H9 (cell line): ENCODE measurements around the gene ZNRF3. TPM values are rescaled to one million over a fixed set of nuclear protein-coding genes. Genes with fewer than 3 reads are reported as not detected.

ENCODE experiments used
- DNase-seq: peaks from one replicate; pipeline ENCODE4 v3.0.0-alpha.2; 2017
- H2AFZ ChIP-seq: one replicate; pipeline ENCODE4 v1.6.1; 2013; ENCODE audit warnings: mild to moderate bottlenecking, low read length, control low read depth, moderate library complexity
- H2AK5ac ChIP-seq: 2 replicates; pipeline ENCODE4 v1.6.1; 2013; ENCODE audit warnings: low read length, control low read depth, mixed read lengths; ENCODE audit not compliant: insufficient read length
- H2BK120ac ChIP-seq: one replicate; pipeline ENCODE4 v1.6.1; 2013; ENCODE audit warnings: low read depth, mild to moderate bottlenecking, low read length, control low read depth, inconsistent platforms; ENCODE audit not compliant: poor library complexity, severe bottlenecking
- H2BK12ac ChIP-seq: 2 replicates; pipeline ENCODE4 v1.6.1; 2013; ENCODE audit warnings: low read length, control low read depth, mixed read lengths, low read depth; ENCODE audit not compliant: insufficient read length
- H2BK15ac ChIP-seq: 2 replicates; pipeline ENCODE4 v1.6.1; 2013; ENCODE audit warnings: low read depth, low read length, control low read depth
- H2BK20ac ChIP-seq: one replicate; pipeline ENCODE4 v1.6.1; 2013; ENCODE audit warnings: low read depth, mild to moderate bottlenecking, low read length, control low read depth, inconsistent platforms; ENCODE audit not compliant: poor library complexity, severe bottlenecking
- H2BK5ac ChIP-seq: 2 replicates; pipeline ENCODE4 v1.6.1; 2013; ENCODE audit warnings: low read length, control low read depth, mixed read lengths; ENCODE audit not compliant: insufficient read length
- H3K14ac ChIP-seq: 2 replicates; pipeline ENCODE4 v1.6.1; 2013; ENCODE audit warnings: low read length, control low read depth; ENCODE audit not compliant: insufficient read depth
- H3K18ac ChIP-seq: 2 replicates; pipeline ENCODE4 v1.6.1; 2013; ENCODE audit warnings: low read depth, mild to moderate bottlenecking, mixed read lengths, low read length, control low read depth; ENCODE audit not compliant: insufficient read length
- H3K23ac ChIP-seq: 2 replicates; pipeline ENCODE4 v1.6.1; 2013; ENCODE audit warnings: low read length, control low read depth, mixed read lengths, low read depth; ENCODE audit not compliant: insufficient read length
- H3K23me2 ChIP-seq: 2 replicates; pipeline ENCODE4 v1.6.1; 2013; ENCODE audit warnings: low read depth, mild to moderate bottlenecking, mixed read lengths, low read length, control low read depth; ENCODE audit not compliant: insufficient read length, poor library complexity, severe bottlenecking
- H3K27ac ChIP-seq: 2 replicates; pipeline ENCODE4 v1.5.1; 2013; ENCODE audit warnings: low read length, control low read depth, mixed read lengths, low read depth; ENCODE audit not compliant: insufficient read length
- H3K27me3 ChIP-seq: 2 replicates; pipeline ENCODE4 v1.6.1; 2013; ENCODE audit warnings: low read length, control low read depth, inconsistent platforms; ENCODE audit not compliant: insufficient read depth
- H3K4ac ChIP-seq: 2 replicates; pipeline ENCODE4 v1.6.1; 2013; ENCODE audit warnings: low read depth, mild to moderate bottlenecking, control low read depth, inconsistent platforms, low read length, moderate library complexity
- H3K4me1 ChIP-seq: 2 replicates; pipeline ENCODE4 v1.6.1; 2013; ENCODE audit warnings: low read length, control low read depth, inconsistent platforms; ENCODE audit not compliant: insufficient read depth
- H3K4me2 ChIP-seq: 2 replicates; pipeline ENCODE4 v1.6.1; 2013; ENCODE audit warnings: low read length, control low read depth, mixed read lengths; ENCODE audit not compliant: insufficient read length, insufficient read depth
- H3K56ac ChIP-seq: 2 replicates; pipeline ENCODE4 v1.6.1; 2013; ENCODE audit warnings: low read depth, mild to moderate bottlenecking, mixed read lengths, low read length, control low read depth; ENCODE audit not compliant: insufficient read length
- H3K79me1 ChIP-seq: 2 replicates; pipeline ENCODE4 v1.6.1; 2013; ENCODE audit warnings: low read depth, mild to moderate bottlenecking, moderate library complexity, low read length, control low read depth, inconsistent platforms; ENCODE audit not compliant: insufficient read depth, poor library complexity, severe bottlenecking
- H3K79me2 ChIP-seq: 2 replicates; pipeline ENCODE4 v1.6.1; 2013; ENCODE audit warnings: low read length, control low read depth, inconsistent platforms; ENCODE audit not compliant: insufficient read depth
- H3K9ac ChIP-seq: 2 replicates; pipeline ENCODE4 v1.6.1; 2013; ENCODE audit warnings: low read length, control low read depth, mixed read lengths; ENCODE audit not compliant: insufficient read length; ENCODE audit errors: extremely low read depth
- H3K9me3 ChIP-seq: one replicate; pipeline ENCODE4 v1.6.1; 2013; ENCODE audit warnings: low read depth, low read length, inconsistent platforms; ENCODE audit not compliant: control insufficient read depth
- H3T11ph ChIP-seq: one replicate; pipeline ENCODE4 v1.6.1; 2013; ENCODE audit warnings: mild to moderate bottlenecking, low read length, control low read depth, inconsistent platforms
- H4K20me1 ChIP-seq: one replicate; pipeline ENCODE4 v1.6.1; 2013; ENCODE audit not compliant: control insufficient read depth, insufficient read length, insufficient read depth
- H4K5ac ChIP-seq: 2 replicates; pipeline ENCODE4 v1.6.1; 2013; ENCODE audit warnings: low read depth, mild to moderate bottlenecking, mixed read lengths, low read length, control low read depth; ENCODE audit not compliant: insufficient read length
- H4K8ac ChIP-seq: replicated peaks from 2 replicates; pipeline ENCODE4 v1.6.1; 2013; ENCODE audit warnings: low read length, control low read depth, mixed read lengths, low read depth; ENCODE audit not compliant: insufficient read length
- H4K91ac ChIP-seq: 2 replicates; pipeline ENCODE4 v1.6.1; 2013; ENCODE audit warnings: low read depth, mild to moderate bottlenecking, moderate library complexity, mixed read lengths, low read length, control low read depth; ENCODE audit not compliant: insufficient read length
- H3K27ac Mint-ChIP-seq, 3 experiments: 2 replicates in 2 of 3; 3 replicates in 1 of 3; pipeline ENCODE4 v1.8.0; 2020 to 2021; ENCODE audit warnings: mixed read lengths in 3 of 3, mild to moderate bottlenecking in 1 of 3, moderate library complexity in 1 of 3
- H3K27me3 Mint-ChIP-seq: 2 replicates; pipeline ENCODE4 v1.8.0; 2021; ENCODE audit warnings: low read depth, mild to moderate bottlenecking, moderate library complexity, mixed read lengths
- H3K36me3 Mint-ChIP-seq, 3 experiments: 2 replicates in 2 of 3; 3 replicates in 1 of 3; pipeline ENCODE4 v1.8.0; 2020 to 2021; ENCODE audit warnings: low read depth in 3 of 3, mixed read lengths in 3 of 3; ENCODE audit not compliant: insufficient read depth in 1 of 3
- H3K4me1 Mint-ChIP-seq, 2 experiments: 2 replicates each; pipeline ENCODE4 v1.8.0; 2020; ENCODE audit warnings: mixed read lengths in 2 of 2
- H3K4me3 Mint-ChIP-seq, 2 experiments: 2 replicates in 1 of 2; 3 replicates in 1 of 2; pipeline ENCODE4 v1.8.0; 2020 to 2021; ENCODE audit warnings: mild to moderate bottlenecking in 2 of 2, mixed read lengths in 2 of 2, moderate library complexity in 1 of 2
- H3K9me3 Mint-ChIP-seq, 2 experiments: 2 replicates in 1 of 2; 3 replicates in 1 of 2; pipeline ENCODE4 v1.8.0; 2020; ENCODE audit warnings: mild to moderate bottlenecking in 2 of 2, mixed read lengths in 2 of 2, moderate library complexity in 1 of 2
- WGBS: extraction: QIAGEN DNeasy Blood & Tissue Kit; methylation state at CpG from one replicate; pipeline ENCODE4 v1.1.7; 2013; ENCODE audit warnings: missing lambda C conversion rate, low lambda C conversion rate, mixed read lengths; ENCODE audit not compliant: insufficient read length; ENCODE audit errors: extremely low coverage; 5-methylcytosine and 5-hydroxymethylcytosine counted together
- total RNA-seq: library from RNA; stranded (reverse); gene quantifications from 2 replicates; pipeline ENCODE4 v1.2.1, GENCODE V29; 2021
- TF ChIP-seq, protein P1 (sequence below): fragments of 200-600 bp; sonication (generic); conservative IDR thresholded peaks from 3 replicates; pipeline ENCODE4 v1.8.0; 2021; ENCODE audit warnings: antibody characterized with exemption, mild to moderate bottlenecking

The ZNRF3 gene
- total RNA-seq, 1 experiment from 2014 or later, result 20.6 TPM

DNA sequence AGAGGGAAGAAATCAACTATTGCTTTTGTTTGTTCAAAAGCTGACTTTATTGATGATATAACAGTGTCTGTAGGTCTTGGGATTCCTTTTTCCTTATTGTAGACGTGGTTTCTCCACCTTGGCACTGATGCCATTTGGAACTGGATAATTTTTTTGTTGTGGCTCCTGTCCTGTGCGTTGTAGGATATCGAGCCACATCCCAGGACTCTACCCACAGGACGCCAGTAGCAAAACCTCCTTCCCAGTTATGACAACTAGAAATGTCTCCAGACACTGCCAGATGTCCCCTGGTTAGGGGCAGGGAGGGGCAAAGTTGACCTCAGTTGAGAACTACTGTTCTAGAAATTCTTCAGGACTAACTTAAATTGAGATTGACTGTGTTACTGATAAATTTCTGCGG is 45.8 kb downstream of the ZNRF3 start:
- Histone ChIP-seq H4K20me1 (no peaks in the 10 kb centered on the region), H3K4me1 (peaks cover 3% of the 10 kb centered on the region; the same call in 1 of the 2 replicates)
- H3K4me1 Mint-ChIP-seq, result peaks cover 60 to 62% of the 10 kb centered on the region in 2 experiments

More for the DNA sequence above, 45.8 kb downstream of the ZNRF3 start:
- no peak overlapping the region for H3K14ac ChIP-seq
- H3K4me2 ChIP-seq, result no peak overlapping the region
- H3K56ac ChIP-seq, result no peak overlapping the region
- no peak for DNase-seq
- H3K18ac ChIP-seq, result no peak overlapping the region
- H2BK15ac ChIP-seq, result no peak overlapping the region
- no peak overlapping the region for H3T11ph ChIP-seq
- no peak overlapping the region for H4K8ac ChIP-seq
- H2BK5ac ChIP-seq, result no peak overlapping the region
- peak overlapping the region in 2 of 3 experiments; percentile 1 to 42; a peak in 1 of 7 replicates for H3K27ac Mint-ChIP-seq
- no peak overlapping the region for H2BK120ac ChIP-seq
- H3K4me3 Mint-ChIP-seq, result no peak overlapping the region
- no peak overlapping the region for H2AK5ac ChIP-seq
- WGBS, result no CpG with 5 or more reads among the region's 5 CpGs
- no peak overlapping the region for H2AFZ ChIP-seq
- no peaks in the 10 kb centered on the region for H3K27me3 ChIP-seq
- H3K23ac ChIP-seq, result no peak overlapping the region
- no peak overlapping the region for H4K91ac ChIP-seq
- H3K9me3 Mint-ChIP-seq, result no peaks in the 10 kb centered on the region
- H3K9ac ChIP-seq, result no peak overlapping the region
- no peak overlapping the region for H3K27ac ChIP-seq
- peaks cover 0 to 2% (median 0%) of the 10 kb centered on the region in 3 experiments; a peak in 1 of 7 replicates for H3K36me3 Mint-ChIP-seq
- no peak overlapping the region for H3K4ac ChIP-seq
- no peaks in the 10 kb centered on the region for H3K27me3 Mint-ChIP-seq
- peaks cover 23% of the 10 kb centered on the region; the same call in 1 of the 2 replicates for H3K79me2 ChIP-seq
- no peaks in the 10 kb centered on the region for H3K23me2 ChIP-seq
- H2BK12ac ChIP-seq, result no peak overlapping the region
- TF ChIP-seq, protein P1, sequence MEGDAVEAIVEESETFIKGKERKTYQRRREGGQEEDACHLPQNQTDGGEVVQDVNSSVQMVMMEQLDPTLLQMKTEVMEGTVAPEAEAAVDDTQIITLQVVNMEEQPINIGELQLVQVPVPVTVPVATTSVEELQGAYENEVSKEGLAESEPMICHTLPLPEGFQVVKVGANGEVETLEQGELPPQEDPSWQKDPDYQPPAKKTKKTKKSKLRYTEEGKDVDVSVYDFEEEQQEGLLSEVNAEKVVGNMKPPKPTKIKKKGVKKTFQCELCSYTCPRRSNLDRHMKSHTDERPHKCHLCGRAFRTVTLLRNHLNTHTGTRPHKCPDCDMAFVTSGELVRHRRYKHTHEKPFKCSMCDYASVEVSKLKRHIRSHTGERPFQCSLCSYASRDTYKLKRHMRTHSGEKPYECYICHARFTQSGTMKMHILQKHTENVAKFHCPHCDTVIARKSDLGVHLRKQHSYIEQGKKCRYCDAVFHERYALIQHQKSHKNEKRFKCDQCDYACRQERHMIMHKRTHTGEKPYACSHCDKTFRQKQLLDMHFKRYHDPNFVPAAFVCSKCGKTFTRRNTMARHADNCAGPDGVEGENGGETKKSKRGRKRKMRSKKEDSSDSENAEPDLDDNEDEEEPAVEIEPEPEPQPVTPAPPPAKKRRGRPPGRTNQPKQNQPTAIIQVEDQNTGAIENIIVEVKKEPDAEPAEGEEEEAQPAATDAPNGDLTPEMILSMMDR, result no peak
- no peaks in the 10 kb centered on the region for H3K9me3 ChIP-seq
- H3K79me1 ChIP-seq, result peaks cover 8% of the 10 kb centered on the region
- H4K5ac ChIP-seq, result no peak overlapping the region
- no peak overlapping the region for H2BK20ac ChIP-seq
